AG04450 (cell line): ENCODE measurements around the gene OMP. TPM values are rescaled to one million over a fixed set of nuclear protein-coding genes. Genes with fewer than 3 reads are reported as not detected.

ENCODE experiments used
- CTCF ChIA-PET: fragments of 300-600, 350-600 bp; formaldehyde crosslinking; extraction: SDS; loops from one replicate; lab custom pipeline; 2022; ENCODE audit warnings: antibody characterized with exemption, inconsistent platforms; lab: Charles Lee
- POLR2A ChIA-PET: fragments of 350-600 bp; formaldehyde crosslinking; extraction: SDS; loops from one replicate; lab custom pipeline; 2021; ENCODE audit warnings: antibody characterized with exemption, inconsistent platforms; lab: Yijun Ruan, JAX
- DNase-seq: peaks from one replicate; pipeline ENCODE4 v3.0.0-alpha.2; 2011; ENCODE audit warnings: low read depth, low spot score
- H3K27ac ChIP-seq: one replicate; pipeline ENCODE4 v1.5.1; 2012; ENCODE audit warnings: low read depth, low read length, control low read depth
- H3K27me3 ChIP-seq: one replicate; pipeline ENCODE4 v1.6.0; 2012; ENCODE audit warnings: low read length; ENCODE audit not compliant: control insufficient read depth, insufficient read depth
- H3K4me3 ChIP-seq: 2 replicates; pipeline ENCODE4 v1.5.1; 2011; ENCODE audit warnings: mild to moderate bottlenecking, low read depth, low read length, control low read depth
- H3K9me3 ChIP-seq: 2 replicates; pipeline ENCODE4 v1.5.1; 2012; ENCODE audit warnings: low read length; ENCODE audit not compliant: control insufficient read depth, insufficient read depth
- polyA plus RNA-seq: library from polyadenylated mRNA; depleted of rRNA; stranded (reverse); fragments of >200 nt; gene quantifications from 2 replicates; pipeline ENCODE4 v1.2.3, GENCODE V29; 2011
- TF ChIP-seq, protein P1 (sequence below): IDR thresholded peaks from 2 replicates; pipeline ENCODE4 v1.5.1; 2011; ENCODE audit warnings: low read depth, low read length, control low read depth, inconsistent platforms

The OMP gene
- polyA plus RNA-seq, 1 experiment: not detected

DNA sequence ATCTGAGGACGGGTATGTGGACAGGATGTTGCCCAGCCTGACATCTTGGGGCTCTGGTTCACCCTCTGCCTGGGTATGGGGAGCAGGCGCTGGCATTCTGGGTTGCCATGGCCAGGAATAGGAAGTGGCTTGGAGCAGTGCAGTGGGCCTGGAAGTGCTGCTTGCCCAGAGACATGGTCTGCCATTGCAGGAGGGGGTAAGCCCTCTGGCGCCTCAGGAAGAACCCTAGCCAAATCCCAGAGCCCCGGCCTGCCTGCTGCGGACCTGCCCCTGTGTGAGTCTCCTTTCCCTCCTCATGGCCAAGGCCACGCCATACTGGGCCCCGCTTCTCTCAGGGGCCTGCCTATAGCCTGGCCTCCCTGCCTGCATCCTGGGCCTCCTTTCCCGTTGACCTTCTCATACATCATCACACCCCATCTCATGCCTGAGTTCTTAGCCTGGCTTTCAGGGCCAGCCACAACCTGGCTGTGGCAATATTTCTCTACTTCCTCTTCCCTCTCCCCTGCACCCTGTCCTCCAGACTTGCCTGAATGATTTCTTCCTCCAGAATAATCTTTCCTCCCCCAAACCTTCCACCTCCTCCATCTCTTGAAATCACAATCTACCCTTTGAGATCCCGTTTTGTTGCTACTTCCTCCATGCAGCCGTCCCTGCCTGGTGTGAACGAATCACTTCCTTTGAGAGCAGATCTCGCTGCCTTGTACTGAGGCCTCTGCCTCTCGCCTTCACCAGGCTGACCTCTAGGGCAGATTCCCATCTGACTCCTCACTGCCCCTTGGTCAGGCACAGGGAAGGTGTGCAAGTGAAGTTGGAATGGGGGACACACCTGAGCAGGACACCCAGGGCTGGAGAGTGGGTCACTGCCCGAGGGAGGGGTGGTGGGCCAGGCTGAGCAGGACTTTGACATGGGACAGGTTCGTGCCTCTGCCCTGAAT, 30.7 kb upstream of the OMP start:
- no peak for DNase-seq
- Histone ChIP-seq H3K27ac (peak overlapping the region; percentile 99), H3K4me3 (no peak overlapping the region), H3K9me3 (no peaks in the 10 kb centered on the region), H3K27me3 (no peaks in the 10 kb centered on the region)
- TF ChIP-seq, protein P1, sequence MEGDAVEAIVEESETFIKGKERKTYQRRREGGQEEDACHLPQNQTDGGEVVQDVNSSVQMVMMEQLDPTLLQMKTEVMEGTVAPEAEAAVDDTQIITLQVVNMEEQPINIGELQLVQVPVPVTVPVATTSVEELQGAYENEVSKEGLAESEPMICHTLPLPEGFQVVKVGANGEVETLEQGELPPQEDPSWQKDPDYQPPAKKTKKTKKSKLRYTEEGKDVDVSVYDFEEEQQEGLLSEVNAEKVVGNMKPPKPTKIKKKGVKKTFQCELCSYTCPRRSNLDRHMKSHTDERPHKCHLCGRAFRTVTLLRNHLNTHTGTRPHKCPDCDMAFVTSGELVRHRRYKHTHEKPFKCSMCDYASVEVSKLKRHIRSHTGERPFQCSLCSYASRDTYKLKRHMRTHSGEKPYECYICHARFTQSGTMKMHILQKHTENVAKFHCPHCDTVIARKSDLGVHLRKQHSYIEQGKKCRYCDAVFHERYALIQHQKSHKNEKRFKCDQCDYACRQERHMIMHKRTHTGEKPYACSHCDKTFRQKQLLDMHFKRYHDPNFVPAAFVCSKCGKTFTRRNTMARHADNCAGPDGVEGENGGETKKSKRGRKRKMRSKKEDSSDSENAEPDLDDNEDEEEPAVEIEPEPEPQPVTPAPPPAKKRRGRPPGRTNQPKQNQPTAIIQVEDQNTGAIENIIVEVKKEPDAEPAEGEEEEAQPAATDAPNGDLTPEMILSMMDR: no peak
- ChIA-PET POLR2A (no interaction called here), CTCF (no interaction called here)

DNA sequence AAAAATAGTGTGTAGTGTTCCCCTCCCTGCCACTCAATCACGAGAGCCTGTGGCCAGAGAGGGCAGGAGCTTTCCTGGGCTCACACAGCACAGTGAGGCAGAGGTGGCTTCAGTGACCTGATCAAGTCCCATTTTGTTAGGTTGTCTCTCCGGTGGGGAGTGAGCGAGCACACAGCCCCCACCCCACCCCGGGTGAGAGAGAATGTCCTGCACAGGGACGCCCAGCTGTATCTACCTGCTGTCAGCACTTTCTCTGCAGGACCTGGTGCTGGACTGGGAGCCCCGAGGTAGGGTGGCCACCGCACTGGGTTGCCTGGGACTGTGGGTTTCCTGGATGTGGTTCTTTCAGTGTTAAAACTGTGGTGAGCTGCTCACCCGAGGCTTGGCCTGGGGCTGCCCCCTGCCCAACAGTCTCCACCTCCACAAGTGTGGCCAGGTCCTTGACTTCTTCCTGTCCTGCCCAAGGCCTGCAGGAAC, 29.8 kb upstream of the OMP start:
- no peak for DNase-seq
- peak overlapping the region; percentile 99 for H3K27ac ChIP-seq
- no peaks in the 10 kb centered on the region for H3K9me3 ChIP-seq
- ChIA-PET POLR2A (interaction anchor here (0.5 to 1.0 kb wide), 3 partner anchors 43 to 191 kb away, joined by 3 to 5 read pairs (median 4); no protein-coding TSS in a partner anchor), CTCF (interaction anchor here (1.1 to 2.5 kb wide), 3 partner anchors 9 to 25 kb away, joined by 3 to 16 read pairs (median 13); no protein-coding TSS in a partner anchor)
- H3K27me3 ChIP-seq: no peaks in the 10 kb centered on the region
- no peak overlapping the region for H3K4me3 ChIP-seq
- TF ChIP-seq, protein P1: no peak

DNA sequence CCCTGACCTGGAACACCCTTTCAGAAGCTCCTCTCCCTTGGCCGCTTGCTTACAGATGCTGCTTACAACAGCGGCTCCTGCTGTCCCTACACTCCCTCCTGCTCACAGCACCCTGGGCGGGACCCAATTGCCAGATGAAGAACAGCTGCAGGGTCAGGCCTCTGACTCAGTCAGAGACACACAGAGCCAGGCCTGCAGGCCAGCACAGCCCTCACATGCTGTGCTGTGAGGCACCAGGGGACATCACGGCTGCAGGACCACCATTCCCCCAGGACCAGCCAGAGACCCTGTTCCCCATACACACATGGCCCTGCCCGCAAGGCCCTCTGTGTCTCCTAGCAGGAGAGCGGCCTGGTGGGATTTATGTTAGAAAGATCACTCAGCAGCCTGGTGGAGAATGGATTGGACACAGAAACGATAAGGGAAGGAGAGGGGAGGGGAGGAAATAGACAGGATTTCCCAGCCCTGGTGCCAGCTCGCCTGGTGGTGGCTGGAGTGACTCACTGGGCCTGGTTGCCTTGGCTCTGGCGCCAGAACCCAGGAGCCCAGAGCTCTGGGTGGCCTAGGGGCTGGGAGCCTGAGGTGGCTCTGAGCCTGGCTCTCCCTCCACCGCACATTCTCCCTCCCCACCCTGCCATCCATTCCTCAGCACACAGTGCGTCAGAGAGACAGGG, 29.2 kb upstream of the OMP start:
- no peak overlapping the region for H3K4me3 ChIP-seq
- CTCF ChIA-PET: interaction anchor here (1.1 to 2.5 kb wide), 3 partner anchors 9 to 26 kb away, joined by 3 to 16 read pairs (median 13); no protein-coding TSS in a partner anchor

DNA sequence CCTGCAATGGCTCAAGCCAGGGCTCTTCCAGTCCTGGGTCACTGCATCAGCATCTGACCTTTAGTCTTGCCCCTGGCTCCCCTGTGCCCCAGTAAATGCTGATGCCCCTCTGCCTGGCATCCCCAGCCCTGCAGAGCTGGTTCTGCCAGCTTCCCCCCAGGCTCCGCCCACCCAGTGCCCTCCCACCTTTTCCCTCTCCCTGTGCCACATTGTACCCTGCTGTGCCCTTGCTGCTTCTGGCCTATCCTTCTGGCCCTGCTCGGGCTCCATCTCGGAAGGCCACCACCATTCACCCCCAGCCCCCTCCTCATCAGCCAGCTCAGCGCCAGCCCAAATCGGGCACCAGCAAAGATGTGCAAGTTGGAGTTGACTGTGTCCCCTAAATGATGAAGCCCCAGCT, 28.4 kb upstream of the OMP start:
- TF ChIP-seq, protein P1: no peak
- no peak for DNase-seq
- POLR2A ChIA-PET: no interaction called here
- Histone ChIP-seq H3K27me3 (no peaks in the 10 kb centered on the region), H3K4me3 (no peak overlapping the region), H3K9me3 (no peaks in the 10 kb centered on the region), H3K27ac (peak overlapping the region; percentile 99)
- CTCF ChIA-PET: interaction anchor here (2.0 to 2.5 kb wide), 2 partner anchors 16 to 27 kb away, joined by 13 to 16 read pairs; no protein-coding TSS in a partner anchor

More for the DNA sequence above, 29.2 kb upstream of the OMP start:
- H3K27ac ChIP-seq: peak overlapping the region; percentile 99
- TF ChIP-seq, protein P1: peak; percentile 56
- H3K9me3 ChIP-seq: no peaks in the 10 kb centered on the region
- POLR2A ChIA-PET: interaction anchor here (0.5 to 1.0 kb wide), 3 partner anchors 42 to 192 kb away, joined by 3 to 5 read pairs (median 4); no protein-coding TSS in a partner anchor
- no peaks in the 10 kb centered on the region for H3K27me3 ChIP-seq
- peak; percentile 80 for DNase-seq
